ENCODE data around the gene ST3GAL5. TPM values are rescaled to one million over a fixed set of nuclear protein-coding genes. Genes with fewer than 3 reads are reported as not detected.

Gene ST3GAL5
- total and polyA plus RNA-seq, 2 donors (not counting 1 experiment from before 2014, with no cell fraction given), result 6.2 to 10.9 TPM

DNA sequence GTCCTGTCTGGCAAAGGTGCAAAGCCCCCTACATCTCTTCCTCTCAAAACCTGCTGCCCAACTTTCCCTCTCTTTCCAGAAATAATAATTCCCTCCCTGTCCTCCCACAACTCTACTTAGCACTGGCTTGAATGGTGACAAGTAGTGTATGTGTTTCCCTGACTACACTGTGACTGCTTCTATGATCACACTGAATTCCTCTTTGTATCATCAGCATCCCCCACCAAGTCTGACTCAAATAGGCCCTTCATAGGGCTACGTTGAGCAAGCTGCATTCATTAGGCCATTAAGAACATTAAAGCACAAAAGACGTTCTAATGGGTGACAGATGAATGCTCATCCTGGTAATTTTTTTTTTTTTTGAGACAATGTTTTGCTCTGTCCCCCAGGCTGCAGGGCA is 13.7 kb upstream of the ST3GAL5 start:
- Histone ChIP-seq H4K20me1 (ENCODE audit: control insufficient read depth, extremely low read depth, insufficient read depth, low read length) (no peaks in the 10 kb centered on the region), H3K27me3 (ENCODE audit: control insufficient read depth, insufficient read depth, low read length) (peaks cover 14% of the 10 kb centered on the region), H3K4me3 (replicated peaks in 1 of 4; ENCODE audit: control extremely low read depth in 1 of 4, insufficient read depth in 1 of 4, low read depth in 3 of 4, low read length in 4 of 4) (no peak overlapping the region), H3K4me1 (ENCODE audit: control insufficient read depth, extremely low read depth, insufficient read depth, low read length) (no peaks in the 10 kb centered on the region), H3K9me3 (ENCODE audit: control insufficient read depth, insufficient read depth, low read depth, low read length) (no peaks in the 10 kb centered on the region), H3K27ac (ENCODE audit: insufficient read depth, low read length) (no peak overlapping the region), H3K36me3 (ENCODE audit: control insufficient read depth, insufficient read depth, low read length) (no peaks in the 10 kb centered on the region), H3K79me2 (ENCODE audit: control insufficient read depth, insufficient read depth, low read length) (no peaks in the 10 kb centered on the region), H3K9ac (ENCODE audit: insufficient read depth, low read length) (no peak overlapping the region), H2AFZ (ENCODE audit: low read length) (no peak overlapping the region), H3K4me2 (ENCODE audit: extremely low read depth, insufficient read depth, low read length) (no peak overlapping the region)
- peak in 1 of 2 donors; percentile 82 for DNase-seq (ENCODE audit: low read depth in 2 of 2)
- TF ChIP-seq EZH2 (IDR thresholded peaks at IDR 0.05; ENCODE audit: low read length, missing control alignments), result no peak
- TF ChIP-seq, protein P1, sequence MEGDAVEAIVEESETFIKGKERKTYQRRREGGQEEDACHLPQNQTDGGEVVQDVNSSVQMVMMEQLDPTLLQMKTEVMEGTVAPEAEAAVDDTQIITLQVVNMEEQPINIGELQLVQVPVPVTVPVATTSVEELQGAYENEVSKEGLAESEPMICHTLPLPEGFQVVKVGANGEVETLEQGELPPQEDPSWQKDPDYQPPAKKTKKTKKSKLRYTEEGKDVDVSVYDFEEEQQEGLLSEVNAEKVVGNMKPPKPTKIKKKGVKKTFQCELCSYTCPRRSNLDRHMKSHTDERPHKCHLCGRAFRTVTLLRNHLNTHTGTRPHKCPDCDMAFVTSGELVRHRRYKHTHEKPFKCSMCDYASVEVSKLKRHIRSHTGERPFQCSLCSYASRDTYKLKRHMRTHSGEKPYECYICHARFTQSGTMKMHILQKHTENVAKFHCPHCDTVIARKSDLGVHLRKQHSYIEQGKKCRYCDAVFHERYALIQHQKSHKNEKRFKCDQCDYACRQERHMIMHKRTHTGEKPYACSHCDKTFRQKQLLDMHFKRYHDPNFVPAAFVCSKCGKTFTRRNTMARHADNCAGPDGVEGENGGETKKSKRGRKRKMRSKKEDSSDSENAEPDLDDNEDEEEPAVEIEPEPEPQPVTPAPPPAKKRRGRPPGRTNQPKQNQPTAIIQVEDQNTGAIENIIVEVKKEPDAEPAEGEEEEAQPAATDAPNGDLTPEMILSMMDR (conservative IDR thresholded peaks at IDR 0.05 in 1 of 2, IDR thresholded peaks at IDR 0.05 in 1 of 2; ENCODE audit: low read depth in 1 of 2, low read length in 2 of 2), result no peak

DNA sequence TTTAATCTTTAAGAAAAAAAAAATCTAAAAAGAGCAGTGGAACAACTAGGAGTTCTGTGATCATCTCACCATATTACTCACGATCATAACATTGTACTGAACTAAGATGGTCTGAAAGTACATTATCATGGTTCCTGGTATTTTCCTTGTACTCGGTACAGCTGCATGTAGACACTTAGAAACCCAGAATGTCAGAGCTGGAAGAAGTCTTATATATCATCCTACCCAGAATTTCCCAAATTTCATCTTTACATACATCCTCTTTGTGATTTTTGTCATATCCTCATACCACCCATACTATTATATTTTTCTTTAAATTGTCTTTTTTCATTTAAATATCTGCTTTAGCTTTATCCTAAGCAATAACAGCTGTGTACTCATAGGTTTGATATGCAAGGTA is 12.4 kb upstream of the ST3GAL5 start:
- Histone ChIP-seq H3K4me1 (ENCODE audit: control insufficient read depth, extremely low read depth, insufficient read depth, low read length) (no peaks in the 10 kb centered on the region), H3K4me3 (replicated peaks in 1 of 4; ENCODE audit: control extremely low read depth in 1 of 4, insufficient read depth in 1 of 4, low read depth in 3 of 4, low read length in 4 of 4) (no peak overlapping the region), H3K79me2 (ENCODE audit: control insufficient read depth, insufficient read depth, low read length) (no peaks in the 10 kb centered on the region), H3K4me2 (ENCODE audit: extremely low read depth, insufficient read depth, low read length) (no peak overlapping the region), H3K27me3 (ENCODE audit: control insufficient read depth, insufficient read depth, low read length) (peaks cover 14% of the 10 kb centered on the region), H4K20me1 (ENCODE audit: control insufficient read depth, extremely low read depth, insufficient read depth, low read length) (no peaks in the 10 kb centered on the region), H3K9me3 (ENCODE audit: control insufficient read depth, insufficient read depth, low read depth, low read length) (no peaks in the 10 kb centered on the region), H3K9ac (ENCODE audit: insufficient read depth, low read length) (no peak overlapping the region), H2AFZ (ENCODE audit: low read length) (no peak overlapping the region), H3K36me3 (ENCODE audit: control insufficient read depth, insufficient read depth, low read length) (no peaks in the 10 kb centered on the region), H3K27ac (ENCODE audit: insufficient read depth, low read length) (no peak overlapping the region)
- TF ChIP-seq, protein P1 (conservative IDR thresholded peaks at IDR 0.05 in 1 of 2, IDR thresholded peaks at IDR 0.05 in 1 of 2; ENCODE audit: low read depth in 1 of 2, low read length in 2 of 2), result no peak
- TF ChIP-seq EZH2 (IDR thresholded peaks at IDR 0.05; ENCODE audit: low read length, missing control alignments), result no peak
- no peak for DNase-seq (ENCODE audit: low read depth in 2 of 2)

DNA sequence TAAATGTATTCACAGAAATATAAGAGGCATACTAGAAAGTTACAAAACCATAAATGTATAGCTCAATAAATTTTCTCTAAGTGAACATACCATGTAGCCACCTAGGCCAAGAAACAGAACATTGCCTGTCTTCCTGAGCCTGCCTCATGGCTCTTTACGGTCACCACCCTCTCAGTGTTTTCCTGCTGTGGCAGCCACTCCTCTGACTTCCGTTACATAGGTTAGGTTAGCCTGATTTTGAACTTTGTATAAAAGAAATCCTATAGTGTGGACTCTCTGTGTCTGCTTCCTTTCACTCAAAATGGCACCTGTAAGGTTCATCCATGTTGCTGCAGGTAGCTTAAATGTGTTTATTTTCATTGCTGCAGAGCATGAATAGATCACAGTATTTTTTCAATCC is 11.6 kb upstream of the ST3GAL5 start:
- no peak overlapping the region for H2AFZ ChIP-seq (ENCODE audit: low read length)
- H3K4me1 ChIP-seq (ENCODE audit: control insufficient read depth, extremely low read depth, insufficient read depth, low read length), result no peaks in the 10 kb centered on the region
- no peak for DNase-seq (ENCODE audit: low read depth in 2 of 2)
- no peak overlapping the region for H3K27ac ChIP-seq (ENCODE audit: insufficient read depth, low read length)
- H3K27me3 ChIP-seq (ENCODE audit: control insufficient read depth, insufficient read depth, low read length), result peaks cover 11% of the 10 kb centered on the region
- H3K4me3 ChIP-seq (replicated peaks in 1 of 4; ENCODE audit: control extremely low read depth in 1 of 4, insufficient read depth in 1 of 4, low read depth in 3 of 4, low read length in 4 of 4), result no peak overlapping the region
- TF ChIP-seq, protein P1 (conservative IDR thresholded peaks at IDR 0.05 in 1 of 2, IDR thresholded peaks at IDR 0.05 in 1 of 2; ENCODE audit: low read depth in 1 of 2, low read length in 2 of 2), result no peak
- no peak for TF ChIP-seq EZH2 (IDR thresholded peaks at IDR 0.05; ENCODE audit: low read length, missing control alignments)
- no peaks in the 10 kb centered on the region for H3K79me2 ChIP-seq (ENCODE audit: control insufficient read depth, insufficient read depth, low read length)
- H3K9ac ChIP-seq (ENCODE audit: insufficient read depth, low read length), result no peak overlapping the region
- H3K9me3 ChIP-seq (ENCODE audit: control insufficient read depth, insufficient read depth, low read depth, low read length), result no peaks in the 10 kb centered on the region
- no peaks in the 10 kb centered on the region for H4K20me1 ChIP-seq (ENCODE audit: control insufficient read depth, extremely low read depth, insufficient read depth, low read length)
- no peaks in the 10 kb centered on the region for H3K36me3 ChIP-seq (ENCODE audit: control insufficient read depth, insufficient read depth, low read length)
- no peak overlapping the region for H3K4me2 ChIP-seq (ENCODE audit: extremely low read depth, insufficient read depth, low read length)

Measured in fibroblast of lung (primary cell).